ENCODE measurements around the gene TTC6.

TTC6 gene

DNA sequence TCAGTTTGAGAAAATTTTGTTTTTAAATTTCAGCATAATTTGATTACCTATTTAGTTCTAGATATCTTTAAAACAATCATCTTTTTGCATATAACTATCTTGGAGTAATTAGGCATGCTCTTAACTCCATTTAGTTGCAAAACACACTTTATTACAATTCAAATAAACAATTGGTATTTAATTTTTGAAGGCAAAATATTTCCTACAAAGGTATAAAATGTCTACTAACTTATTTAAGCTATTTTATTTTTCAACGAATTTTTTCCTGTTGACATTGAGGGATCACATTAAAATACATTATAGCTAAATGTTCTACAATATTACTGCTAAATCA lies 8.7 kb upstream of the TTC6 start:
- no peak for ATAC-seq
- TF ChIP-seq PPARA (CRISPR knock-in tag; IDR thresholded peaks at IDR 0.05; ENCODE audit: borderline replicate concordance): no peak
- TF ChIP-seq TOX (CRISPR knock-in tag; IDR thresholded peaks at IDR 0.05; ENCODE audit: borderline replicate concordance): no peak
- TF ChIP-seq BACH2 (CRISPR knock-in tag; IDR thresholded peaks at IDR 0.05; ENCODE audit: borderline replicate concordance): no peak
- TF ChIP-seq ARNTL (CRISPR knock-in tag; IDR thresholded peaks at IDR 0.05; ENCODE audit: borderline replicate concordance, low read depth): no peak
- TF ChIP-seq, protein P1, sequence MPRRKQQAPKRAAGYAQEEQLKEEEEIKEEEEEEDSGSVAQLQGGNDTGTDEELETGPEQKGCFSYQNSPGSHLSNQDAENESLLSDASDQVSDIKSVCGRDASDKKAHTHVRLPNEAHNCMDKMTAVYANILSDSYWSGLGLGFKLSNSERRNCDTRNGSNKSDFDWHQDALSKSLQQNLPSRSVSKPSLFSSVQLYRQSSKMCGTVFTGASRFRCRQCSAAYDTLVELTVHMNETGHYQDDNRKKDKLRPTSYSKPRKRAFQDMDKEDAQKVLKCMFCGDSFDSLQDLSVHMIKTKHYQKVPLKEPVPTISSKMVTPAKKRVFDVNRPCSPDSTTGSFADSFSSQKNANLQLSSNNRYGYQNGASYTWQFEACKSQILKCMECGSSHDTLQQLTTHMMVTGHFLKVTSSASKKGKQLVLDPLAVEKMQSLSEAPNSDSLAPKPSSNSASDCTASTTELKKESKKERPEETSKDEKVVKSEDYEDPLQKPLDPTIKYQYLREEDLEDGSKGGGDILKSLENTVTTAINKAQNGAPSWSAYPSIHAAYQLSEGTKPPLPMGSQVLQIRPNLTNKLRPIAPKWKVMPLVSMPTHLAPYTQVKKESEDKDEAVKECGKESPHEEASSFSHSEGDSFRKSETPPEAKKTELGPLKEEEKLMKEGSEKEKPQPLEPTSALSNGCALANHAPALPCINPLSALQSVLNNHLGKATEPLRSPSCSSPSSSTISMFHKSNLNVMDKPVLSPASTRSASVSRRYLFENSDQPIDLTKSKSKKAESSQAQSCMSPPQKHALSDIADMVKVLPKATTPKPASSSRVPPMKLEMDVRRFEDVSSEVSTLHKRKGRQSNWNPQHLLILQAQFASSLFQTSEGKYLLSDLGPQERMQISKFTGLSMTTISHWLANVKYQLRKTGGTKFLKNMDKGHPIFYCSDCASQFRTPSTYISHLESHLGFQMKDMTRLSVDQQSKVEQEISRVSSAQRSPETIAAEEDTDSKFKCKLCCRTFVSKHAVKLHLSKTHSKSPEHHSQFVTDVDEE (CRISPR knock-in tag; IDR thresholded peaks at IDR 0.05): no peak
- TF ChIP-seq TCF4 (CRISPR knock-in tag; IDR thresholded peaks at IDR 0.05; ENCODE audit: borderline replicate concordance): no peak
- no peak for TF ChIP-seq RARB (CRISPR knock-in tag; IDR thresholded peaks at IDR 0.05)

DNA sequence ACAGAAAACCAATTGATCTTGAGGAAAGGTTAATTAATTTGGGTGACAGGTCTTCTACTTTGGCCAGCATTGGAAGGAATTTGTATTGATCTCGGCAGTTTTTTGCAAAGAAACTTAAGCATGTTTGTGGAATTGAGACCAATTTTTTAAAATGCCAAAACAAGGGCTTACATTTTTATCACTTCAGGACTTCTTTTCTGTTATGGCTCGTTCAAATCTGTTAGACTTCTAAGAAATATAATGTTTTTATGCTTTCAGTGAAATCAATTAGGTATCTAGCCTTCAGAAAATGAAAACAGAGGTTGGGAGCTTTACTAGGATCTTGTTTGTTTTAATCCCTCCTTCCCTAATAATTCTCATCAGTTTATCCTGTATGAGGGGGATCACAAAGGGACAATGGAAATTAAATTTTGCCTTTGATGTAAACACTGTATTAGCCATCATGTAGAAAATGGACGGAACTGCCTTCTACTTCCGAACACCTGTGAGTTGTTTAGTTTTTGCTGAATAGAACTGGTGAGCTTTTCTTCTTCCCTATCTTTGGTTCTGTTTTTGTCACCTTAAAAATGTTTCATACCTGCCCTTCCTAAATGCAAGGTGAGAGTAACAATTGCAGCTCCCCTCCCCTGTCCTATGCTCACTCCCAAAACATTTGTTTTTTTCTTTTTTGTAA lies 8.2 kb upstream of the TTC6 start:
- TF ChIP-seq ZNF565 (CRISPR knock-in tag; conservative IDR thresholded peaks at IDR 0.05; ENCODE audit: low read depth) (no peak), BACH2 (CRISPR knock-in tag; IDR thresholded peaks at IDR 0.05; ENCODE audit: borderline replicate concordance) (no peak), ESRRG (CRISPR knock-in tag; IDR thresholded peaks at IDR 0.05) (no peak), ZFP30 (CRISPR knock-in tag; IDR thresholded peaks at IDR 0.05) (no peak), OSR1 (CRISPR knock-in tag; IDR thresholded peaks at IDR 0.05) (no peak), RARB (CRISPR knock-in tag; IDR thresholded peaks at IDR 0.05) (no peak)
- TF ChIP-seq, protein P2, sequence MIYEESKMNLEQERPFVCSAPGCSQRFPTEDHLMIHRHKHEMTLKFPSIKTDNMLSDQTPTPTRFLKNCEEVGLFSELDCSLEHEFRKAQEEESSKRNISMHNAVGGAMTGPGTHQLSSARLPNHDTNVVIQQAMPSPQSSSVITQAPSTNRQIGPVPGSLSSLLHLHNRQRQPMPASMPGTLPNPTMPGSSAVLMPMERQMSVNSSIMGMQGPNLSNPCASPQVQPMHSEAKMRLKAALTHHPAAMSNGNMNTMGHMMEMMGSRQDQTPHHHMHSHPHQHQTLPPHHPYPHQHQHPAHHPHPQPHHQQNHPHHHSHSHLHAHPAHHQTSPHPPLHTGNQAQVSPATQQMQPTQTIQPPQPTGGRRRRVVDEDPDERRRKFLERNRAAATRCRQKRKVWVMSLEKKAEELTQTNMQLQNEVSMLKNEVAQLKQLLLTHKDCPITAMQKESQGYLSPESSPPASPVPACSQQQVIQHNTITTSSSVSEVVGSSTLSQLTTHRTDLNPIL (CRISPR knock-in tag; IDR thresholded peaks at IDR 0.05; ENCODE audit: low read depth): no peak
- no peak for ATAC-seq

DNA sequence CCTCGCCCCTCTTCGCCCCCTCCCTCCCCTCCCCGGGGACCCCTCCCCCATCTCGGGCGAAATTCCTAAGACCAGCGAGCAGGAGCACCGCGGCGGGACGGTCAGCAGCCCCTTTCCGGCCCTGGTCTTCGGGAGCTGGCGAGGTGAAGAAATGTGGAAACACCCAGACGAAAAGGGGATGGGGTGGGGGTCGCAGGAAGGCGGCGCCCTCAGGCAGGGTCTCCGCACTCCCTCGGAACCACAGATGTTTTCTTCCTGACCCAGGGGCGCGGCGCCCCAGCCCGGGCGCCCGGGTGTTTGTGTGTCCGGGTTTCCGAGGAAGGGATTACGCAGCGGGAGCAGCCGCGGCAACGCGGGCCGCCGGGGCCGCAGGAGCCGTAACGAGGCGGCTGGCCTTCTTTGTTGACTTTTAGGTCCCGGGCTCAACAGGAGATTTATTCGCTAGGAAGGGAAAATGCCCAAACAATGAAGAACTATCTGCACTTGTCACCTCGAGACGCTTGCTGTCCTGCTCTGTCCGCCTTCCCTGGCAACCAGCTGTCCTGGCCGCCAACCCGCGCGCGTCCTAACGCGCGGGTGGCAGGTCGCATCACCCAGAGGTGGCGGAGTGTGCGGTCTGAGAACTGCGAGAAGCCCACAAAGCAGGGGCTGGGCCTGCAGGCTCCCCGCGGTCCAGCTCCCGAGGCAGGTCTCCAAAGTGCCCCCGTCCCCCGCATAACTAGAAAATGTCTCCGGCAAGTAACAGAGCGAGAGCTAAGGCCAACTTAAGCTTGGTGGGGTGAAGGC lies 7.4 kb upstream of the TTC6 start:
- TF ChIP-seq PPARA (CRISPR knock-in tag; IDR thresholded peaks at IDR 0.05; ENCODE audit: borderline replicate concordance) (no peak), OSR1 (CRISPR knock-in tag; IDR thresholded peaks at IDR 0.05) (no peak), ZNF70 (CRISPR knock-in tag; IDR thresholded peaks at IDR 0.05) (no peak), TCF4 (CRISPR knock-in tag; IDR thresholded peaks at IDR 0.05; ENCODE audit: borderline replicate concordance) (no peak), ESRRG (CRISPR knock-in tag; IDR thresholded peaks at IDR 0.05) (no peak), ZNF8 (CRISPR knock-in tag; IDR thresholded peaks at IDR 0.05) (no peak), GLIS3 (CRISPR knock-in tag; IDR thresholded peaks at IDR 0.05) (no peak)
- no peak for ATAC-seq

DNA sequence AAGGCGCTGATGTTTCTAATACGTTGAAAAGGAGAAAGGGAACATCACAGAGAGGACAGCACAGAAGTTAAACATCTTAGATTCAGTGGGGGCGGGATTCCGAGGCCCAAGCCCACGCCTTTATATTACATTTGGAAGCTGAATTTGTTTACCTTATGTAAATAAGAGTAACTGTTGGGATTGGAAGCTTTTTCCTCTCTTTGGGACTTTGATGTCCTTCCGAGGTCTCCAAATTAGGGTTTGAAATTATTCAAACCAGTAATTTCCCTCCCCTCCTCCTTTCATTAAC lies 6.8 kb upstream of the TTC6 start:
- ATAC-seq: no peak
- TF ChIP-seq ZFP3 (CRISPR knock-in tag; IDR thresholded peaks at IDR 0.05) (no peak), TCF4 (CRISPR knock-in tag; IDR thresholded peaks at IDR 0.05; ENCODE audit: borderline replicate concordance) (no peak), ZFP30 (CRISPR knock-in tag; IDR thresholded peaks at IDR 0.05) (no peak), GLIS3 (CRISPR knock-in tag; IDR thresholded peaks at IDR 0.05) (no peak), TOX (CRISPR knock-in tag; IDR thresholded peaks at IDR 0.05; ENCODE audit: borderline replicate concordance) (no peak), OSR1 (CRISPR knock-in tag; IDR thresholded peaks at IDR 0.05) (no peak)
- TF ChIP-seq, protein P3, sequence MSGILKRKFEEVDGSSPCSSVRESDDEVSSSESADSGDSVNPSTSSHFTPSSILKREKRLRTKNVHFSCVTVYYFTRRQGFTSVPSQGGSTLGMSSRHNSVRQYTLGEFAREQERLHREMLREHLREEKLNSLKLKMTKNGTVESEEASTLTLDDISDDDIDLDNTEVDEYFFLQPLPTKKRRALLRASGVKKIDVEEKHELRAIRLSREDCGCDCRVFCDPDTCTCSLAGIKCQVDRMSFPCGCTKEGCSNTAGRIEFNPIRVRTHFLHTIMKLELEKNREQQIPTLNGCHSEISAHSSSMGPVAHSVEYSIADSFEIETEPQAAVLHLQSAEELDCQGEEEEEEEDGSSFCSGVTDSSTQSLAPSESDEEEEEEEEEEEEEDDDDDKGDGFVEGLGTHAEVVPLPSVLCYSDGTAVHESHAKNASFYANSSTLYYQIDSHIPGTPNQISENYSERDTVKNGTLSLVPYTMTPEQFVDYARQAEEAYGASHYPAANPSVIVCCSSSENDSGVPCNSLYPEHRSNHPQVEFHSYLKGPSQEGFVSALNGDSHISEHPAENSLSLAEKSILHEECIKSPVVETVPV (CRISPR knock-in tag; IDR thresholded peaks at IDR 0.05): no peak
- TF ChIP-seq, protein P1 (CRISPR knock-in tag; IDR thresholded peaks at IDR 0.05): no peak

Measured in SK-N-SH treated with all-trans-retinoic acid at 6 μM for 48 hours (cell line).